CD4-positive, alpha-beta T cell (primary cell): Measurements from ENCODE around the gene EFTUD2. TPM values are rescaled to one million over a fixed set of nuclear protein-coding genes. Genes with fewer than 3 reads are reported as not detected.

Experiments used
- ATAC-seq: fragments of 200-7000 bp; cut with Tn5 transposase; one replicate; pipeline ENCODE4 v1.10.0; 2022; ENCODE audit warnings: mild to moderate bottlenecking; ENCODE audit not compliant: poor library complexity
- CTCF ChIA-PET: fragments of 350-600 bp; sonication (Branson Sonifier 250); formaldehyde crosslinking; loops from one replicate; lab custom pipeline; 2021; ENCODE audit warnings: antibody characterized with exemption, inconsistent platforms; lab: Charles Lee
- POLR2A ChIA-PET: fragments of 350-600 bp; sonication (Branson Sonifier 250); formaldehyde crosslinking; loops from one replicate; lab custom pipeline; 2021; ENCODE audit warnings: antibody characterized with exemption, inconsistent platforms; lab: Charles Lee
- DNase-seq, 14 experiments: peaks; one replicate each; pipeline ENCODE4 v3.0.0-alpha.2; 2013 to 2020; ENCODE audit warnings: mixed read lengths in 2 of 14
- H3K27ac ChIP-seq, 2 donors: one replicate each; pipeline versions ENCODE4 v1.5.1 to v1.7.0; 2013; ENCODE audit warnings: low read length in 2 of 2, low read depth in 1 of 2, mild to moderate bottlenecking in 1 of 2
- H3K27me3 ChIP-seq, 2 experiments: 1 replicate in 1 of 2; 2 replicates in 1 of 2; pipeline versions ENCODE4 v1.6.1 to v1.7.0; 2013; ENCODE audit warnings: low read length in 2 of 2, control low read depth in 1 of 2, mild to moderate bottlenecking in 1 of 2, moderate library complexity in 1 of 2; ENCODE audit not compliant: insufficient read depth in 2 of 2, control insufficient read depth in 1 of 2
- H3K36me3 ChIP-seq: one replicate; pipeline ENCODE4 v1.6.1; 2013; ENCODE audit warnings: low read length, control low read depth; ENCODE audit not compliant: insufficient read depth
- H3K4me1 ChIP-seq: one replicate; pipeline ENCODE4 v1.6.1; 2013; ENCODE audit warnings: low read length, control low read depth; ENCODE audit not compliant: insufficient read depth
- H3K4me3 ChIP-seq: one replicate; pipeline ENCODE4 v1.5.1; 2013; ENCODE audit warnings: mild to moderate bottlenecking, low read length, moderate library complexity
- H3K9me3 ChIP-seq, 2 experiments: 1 replicate in 1 of 2; 2 replicates in 1 of 2; pipeline versions ENCODE4 v1.6.1 to v1.7.0; 2013; ENCODE audit warnings: low read length in 2 of 2, mild to moderate bottlenecking in 2 of 2, control low read depth in 1 of 2, moderate library complexity in 1 of 2; ENCODE audit not compliant: control insufficient read depth in 1 of 2, insufficient read depth in 1 of 2
- H3K27ac Mint-ChIP-seq: one replicate; pipeline ENCODE4 v1.8.0; 2020; ENCODE audit warnings: mixed read lengths
- H3K27me3 Mint-ChIP-seq: one replicate; pipeline ENCODE4 v1.8.0; 2021; ENCODE audit warnings: mixed read lengths
- H3K36me3 Mint-ChIP-seq: one replicate; pipeline ENCODE4 v1.8.0; 2021; ENCODE audit warnings: low read depth, mixed read lengths
- H3K4me1 Mint-ChIP-seq: one replicate; pipeline ENCODE4 v1.8.0; 2021; ENCODE audit warnings: low read depth, mixed read lengths
- H3K4me3 Mint-ChIP-seq: one replicate; pipeline ENCODE4 v1.8.0; 2020; ENCODE audit warnings: mild to moderate bottlenecking, mixed read lengths
- H3K9me3 Mint-ChIP-seq: one replicate; pipeline ENCODE4 v1.8.0; 2020; ENCODE audit warnings: mixed read lengths
- CTCF ChIP-seq: fragments of 200-600 bp; IDR thresholded peaks from one replicate; pipeline ENCODE4 v1.8.0; 2022; ENCODE audit warnings: antibody characterized with exemption, mild to moderate bottlenecking
- intact Hi-C, 2 experiments: fragments of 100-400 bp; cut with DNase I in 1 of 2; cut with micrococcal nuclease in 1 of 2; formaldehyde crosslinking; loops; one replicate each; pipeline versions ENCODE4 v1.15.1 to v1.9.0; 2023 to 2025; cut with DNase I, micrococcal nuclease
- total RNA-seq, 174 experiments: library from RNA in 2 of 174; stranded (reverse) in 2 of 174; gene quantifications; one replicate each; pipeline ENCODE4 v1.2.3 and lab custom pipeline; 2021 to 2026

The EFTUD2 gene
- total RNA-seq, 2 experiments from 2014 or later = 105 to 112 TPM

GRCh38 chr17:44898768-44899073, 524 bp downstream of the EFTUD2 start:
- no peaks in the 10 kb centered on the region for H3K9me3 Mint-ChIP-seq
- ATAC-seq (no peak), DNase-seq (peak in 1 of 14 experiments; percentile 20)
- Histone ChIP-seq H3K4me1 (peaks cover 29% of the 10 kb centered on the region), H3K27ac (peak overlapping the region; percentile 98 to 99), H3K36me3 (peaks cover 10% of the 10 kb centered on the region), H3K9me3 (no peaks in the 10 kb centered on the region), H3K4me3 (peak overlapping the region; percentile 82), H3K27me3 (no peaks in the 10 kb centered on the region)
- intact Hi-C loops = loop anchor here (1.0 to 2.0 kb wide), 3 partner anchors 123 to 210 kb away; partner anchors contain the start of genes CCDC43 (in 1 of the 2) and NMT1 (in 1 of the 2)
- TF ChIP-seq CTCF = no peak
- CTCF ChIA-PET = interaction anchor here (1.3 kb wide), 1 partner anchor 119 kb away, joined by 3 read pairs; no protein-coding TSS in a partner anchor
- H3K4me1 Mint-ChIP-seq = peaks cover 39% of the 10 kb centered on the region
- H3K27me3 Mint-ChIP-seq = peaks cover 10% of the 10 kb centered on the region
- H3K36me3 Mint-ChIP-seq = peaks cover 35% of the 10 kb centered on the region
- POLR2A ChIA-PET = interaction anchor here (0.5 to 2.2 kb wide), 18 partner anchors 9 to 1310 kb away, joined by 3 to 13 read pairs (median 4); partner anchors contain the start of genes DCAKD, HDAC5, HEXIM1 and NMT1
- peak overlapping the region; percentile 99 for H3K27ac Mint-ChIP-seq
- peak overlapping the region; percentile 95 for H3K4me3 Mint-ChIP-seq

DNA sequence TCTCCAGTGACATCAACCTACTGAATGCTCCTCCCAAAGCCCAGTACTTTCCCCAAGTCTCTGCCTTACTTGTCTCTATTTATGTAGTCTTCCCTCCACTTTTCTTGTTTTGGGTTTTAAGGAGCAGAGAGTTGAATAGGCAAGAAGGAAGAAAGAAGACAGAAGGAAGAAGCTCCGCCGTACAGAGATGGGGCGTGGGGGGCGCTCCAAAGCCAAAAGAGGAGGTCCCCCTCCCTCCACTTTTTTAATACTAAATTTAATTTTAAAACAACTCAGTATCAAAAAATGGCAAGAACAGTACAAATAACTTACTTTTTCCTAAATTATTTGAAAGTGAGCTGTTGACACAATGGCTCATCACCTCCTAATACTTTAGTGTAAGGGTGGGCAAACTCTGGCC, 4.6 kb downstream of the EFTUD2 start:
- Mint-ChIP-seq H3K4me3 (no peak overlapping the region), H3K27me3 (peaks cover 3% of the 10 kb centered on the region), H3K9me3 (no peaks in the 10 kb centered on the region), H3K27ac (no peak overlapping the region), H3K36me3 (peaks cover 61% of the 10 kb centered on the region), H3K4me1 (peaks cover 38% of the 10 kb centered on the region)
- POLR2A ChIA-PET = no interaction called here
- CTCF ChIA-PET = interaction anchor here (0.7 to 0.8 kb wide), 2 partner anchors 155 to 156 kb away, joined by 3 read pairs; no protein-coding TSS in a partner anchor
- Histone ChIP-seq H3K27ac (no peak overlapping the region), H3K9me3 (no peaks in the 10 kb centered on the region), H3K27me3 (no peaks in the 10 kb centered on the region), H3K36me3 (peaks cover 38% of the 10 kb centered on the region), H3K4me1 (peaks cover 27% of the 10 kb centered on the region), H3K4me3 (no peak overlapping the region)
- DNase-seq = no peak
- intact Hi-C loops = no loop called here
- TF ChIP-seq CTCF = no peak
- no peak for ATAC-seq

GRCh38 chr17:44892250-44892649, 7.0 kb downstream of the EFTUD2 start:
- Mint-ChIP-seq H3K9me3 (no peaks in the 10 kb centered on the region), H3K4me1 (peaks cover 23% of the 10 kb centered on the region), H3K27ac (no peak overlapping the region), H3K36me3 (peaks cover 48% of the 10 kb centered on the region), H3K4me3 (no peak overlapping the region), H3K27me3 (no peaks in the 10 kb centered on the region)
- CTCF ChIA-PET = no interaction called here
- H3K4me3 ChIP-seq = no peak overlapping the region
- no peak for ATAC-seq
- intact Hi-C loops = no loop called here
- H3K4me1 ChIP-seq = peaks cover 30% of the 10 kb centered on the region
- no peak for DNase-seq
- TF ChIP-seq CTCF = no peak
- peaks cover 38% of the 10 kb centered on the region for H3K36me3 ChIP-seq
- H3K27ac ChIP-seq = no peak overlapping the region
- no peaks in the 10 kb centered on the region for H3K9me3 ChIP-seq
- no peaks in the 10 kb centered on the region for H3K27me3 ChIP-seq
- POLR2A ChIA-PET = no interaction called here
